ENCODE results near the gene SYT1.

DNA sequence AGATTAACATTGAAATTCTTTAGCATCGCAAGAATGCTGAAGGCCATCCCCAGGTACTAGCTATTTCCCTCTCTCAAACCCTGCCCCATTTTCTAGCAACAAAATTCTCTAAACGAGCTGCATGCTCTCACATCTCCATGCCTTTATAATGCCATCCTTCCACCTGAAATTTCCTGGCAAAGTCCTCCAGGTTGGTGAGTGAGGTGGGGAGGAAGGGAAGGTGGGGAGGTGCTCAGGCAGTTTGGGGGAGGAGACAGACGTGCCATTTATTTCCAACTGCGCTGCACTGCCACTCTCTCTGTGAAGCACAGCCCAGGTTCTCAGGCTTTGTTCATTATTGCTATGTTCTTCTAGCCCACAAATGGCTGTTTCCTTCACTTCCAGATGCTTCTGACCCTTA, 617.7 kb downstream of the SYT1 start:
- TF ChIP-seq GABPA (IDR thresholded peaks at IDR 0.05; ENCODE audit: low read depth), result no peak
- TF ChIP-seq, protein P1, sequence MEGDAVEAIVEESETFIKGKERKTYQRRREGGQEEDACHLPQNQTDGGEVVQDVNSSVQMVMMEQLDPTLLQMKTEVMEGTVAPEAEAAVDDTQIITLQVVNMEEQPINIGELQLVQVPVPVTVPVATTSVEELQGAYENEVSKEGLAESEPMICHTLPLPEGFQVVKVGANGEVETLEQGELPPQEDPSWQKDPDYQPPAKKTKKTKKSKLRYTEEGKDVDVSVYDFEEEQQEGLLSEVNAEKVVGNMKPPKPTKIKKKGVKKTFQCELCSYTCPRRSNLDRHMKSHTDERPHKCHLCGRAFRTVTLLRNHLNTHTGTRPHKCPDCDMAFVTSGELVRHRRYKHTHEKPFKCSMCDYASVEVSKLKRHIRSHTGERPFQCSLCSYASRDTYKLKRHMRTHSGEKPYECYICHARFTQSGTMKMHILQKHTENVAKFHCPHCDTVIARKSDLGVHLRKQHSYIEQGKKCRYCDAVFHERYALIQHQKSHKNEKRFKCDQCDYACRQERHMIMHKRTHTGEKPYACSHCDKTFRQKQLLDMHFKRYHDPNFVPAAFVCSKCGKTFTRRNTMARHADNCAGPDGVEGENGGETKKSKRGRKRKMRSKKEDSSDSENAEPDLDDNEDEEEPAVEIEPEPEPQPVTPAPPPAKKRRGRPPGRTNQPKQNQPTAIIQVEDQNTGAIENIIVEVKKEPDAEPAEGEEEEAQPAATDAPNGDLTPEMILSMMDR (IDR thresholded peaks at IDR 0.05; ENCODE audit: insufficient read depth, low read length), result no peak
